Left colon (tissue), 2 donors: ENCODE data around the gene CRTC1. TPM values are rescaled to one million over a fixed set of nuclear protein-coding genes. Genes with fewer than 3 reads are reported as not detected.
A peak's percentile ranks its signal among the peaks of the same experiment; 100 is the strongest.
"Not testable (repeated sequence)": the region's sequence is repeated elsewhere in the genome, so short reads cannot be mapped to it uniquely, and the experiment has no call there.

Source experiments
- ATAC-seq: fragments of 200-7000 bp; cut with Tn5 transposase; one replicate; pipeline ENCODE4 v1.9.1; 2020; ENCODE audit warnings: mild to moderate bottlenecking, moderate library complexity
- DNase-seq, 2 donors: peaks; one replicate each; pipeline ENCODE4 v3.0.0-alpha.2; 2020
- intact Hi-C, 2 donors: fragments of 100-400 bp; cut with DNase I in 1 of 2; cut with micrococcal nuclease in 1 of 2; formaldehyde crosslinking; loops; one replicate each; pipeline versions ENCODE4 v1.11.2 to v1.14.0; 2022; cut with DNase I, micrococcal nuclease
- total RNA-seq, 2 donors: library from RNA; stranded (reverse); fragmentation: NEBNext Ultra II Directional; extraction: Animal tissue kit (Norgen Biotek cat#: 25700); gene quantifications; one replicate each; pipeline ENCODE4 v1.2.1, GENCODE V29; 2021
- donor health status: DM: no; HTN: no; CAD: no.
- donor health status: DM: yes; HTN: yes; CAD: no.

Gene CRTC1
- total RNA-seq, 2 donors from 2014 or later, result 10.2 TPM

- DNase-seq (no peak), ATAC-seq (no peak)
- intact Hi-C loops, result no loop called here
These were observed 116.6 kb downstream of the CRTC1 start for GRCh38 chr19:18800079-18800478.

- ATAC-seq (no peak), DNase-seq (no peak)
- intact Hi-C loops, result no loop called here
These were observed 117.2 kb downstream of the CRTC1 start for GRCh38 chr19:18800636-18801035.

DNA sequence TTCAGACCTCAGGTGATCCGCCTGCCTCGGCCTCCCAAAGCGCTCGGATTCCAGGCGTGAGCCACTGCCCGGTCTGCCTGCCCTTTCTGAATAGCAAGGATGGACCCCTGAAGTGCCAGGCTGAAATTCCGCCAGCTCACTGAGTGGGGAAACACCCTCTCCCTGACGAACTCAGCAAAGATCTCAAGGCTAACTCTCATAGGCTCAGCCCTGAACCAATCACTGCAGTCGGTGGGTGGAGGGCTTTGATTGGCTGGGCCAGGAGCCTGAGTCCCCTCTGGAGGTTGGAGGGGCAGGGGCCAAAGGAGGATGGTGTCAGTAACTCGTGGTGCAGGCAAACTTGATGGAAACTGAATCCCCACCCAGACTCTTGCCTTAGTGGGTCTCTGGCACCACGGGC, 118.9 kb downstream of the CRTC1 start:
- intact Hi-C loops, result no loop called here
- DNase-seq (no peak), ATAC-seq (no peak)

- intact Hi-C loops, result no loop called here
- ATAC-seq (no peak), DNase-seq (no peak)
These were observed 120.2 kb downstream of the CRTC1 start for GRCh38 chr19:18803550-18804138.

- ATAC-seq, result no peak
- no peak for DNase-seq
- intact Hi-C loops, result no loop called here
These were observed 120.7 kb downstream of the CRTC1 start for GRCh38 chr19:18804139-18804601.

GRCh38 chr19:18804643-18805042, 121.2 kb downstream of the CRTC1 start:
- no peak for ATAC-seq
- intact Hi-C loops, result no loop called here
- DNase-seq, result no peak

- no peak for ATAC-seq
- intact Hi-C loops, result no loop called here
- no peak for DNase-seq
These were observed 124.4 kb downstream of the CRTC1 start for GRCh38 chr19:18807861-18808331.

- ATAC-seq (no peak), DNase-seq (peak in 1 of 2 donors; percentile 44)
- intact Hi-C loops, result no loop called here
These were observed 125.8 kb downstream of the CRTC1 start for GRCh38 chr19:18809149-18809868.

GRCh38 chr19:18811638-18812037, 128.2 kb downstream of the CRTC1 start:
- ATAC-seq, DNase-seq: not testable (repeated sequence)

DNA sequence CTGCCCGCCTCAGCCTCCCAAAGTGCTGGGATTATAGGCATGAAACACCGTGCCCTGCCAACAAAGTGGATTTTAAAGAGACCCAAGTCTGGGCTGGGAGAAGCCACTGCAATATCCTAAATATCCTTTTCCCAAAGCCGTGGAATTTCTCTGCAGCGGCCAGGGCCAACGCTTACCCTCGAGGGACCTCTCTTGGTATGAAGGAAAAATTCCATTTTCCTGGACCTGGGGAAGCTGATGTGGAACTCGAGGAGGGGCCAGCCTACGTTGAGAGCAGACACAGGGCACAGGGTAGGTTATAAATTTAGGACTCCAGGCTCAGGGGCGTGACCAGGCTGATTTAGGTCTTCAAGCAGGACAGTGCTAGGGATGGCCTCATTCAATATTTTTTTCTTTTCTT, 130.6 kb downstream of the CRTC1 start:
- intact Hi-C loops, result no loop called here
- no peak for ATAC-seq
- DNase-seq, result no peak

More at GRCh38 chr19:18811638-18812037, 128.2 kb downstream of the CRTC1 start:
- intact Hi-C loops, result not testable (repeated sequence)

GRCh38 chr19:18815673-18816072, 132.2 kb downstream of the CRTC1 start:
- ATAC-seq (no peak), DNase-seq (no peak)
- intact Hi-C loops, result no loop called here

GRCh38 chr19:18816645-18817044, 133.2 kb downstream of the CRTC1 start:
- DNase-seq, ATAC-seq, intact Hi-C loops: not testable (repeated sequence)

DNA sequence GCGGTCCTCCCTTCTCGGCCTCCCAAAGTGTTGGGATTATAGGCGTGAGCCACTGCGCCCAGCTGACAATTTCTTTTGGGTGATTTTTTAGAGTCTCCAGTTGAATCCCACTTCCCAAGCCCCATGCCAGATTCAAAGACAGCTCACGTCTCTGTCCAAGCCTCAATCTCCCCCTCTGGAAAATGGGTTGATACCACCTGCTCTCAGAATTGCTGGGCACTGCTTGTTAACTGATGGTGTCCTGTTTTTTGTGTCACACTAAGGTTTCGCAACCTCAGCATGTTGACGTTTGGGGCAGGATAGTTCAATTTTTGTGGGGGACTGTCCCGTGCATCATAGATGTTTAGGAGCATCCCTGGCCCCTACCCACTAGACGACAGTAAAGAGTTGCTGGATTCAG, 134.1 kb downstream of the CRTC1 start:
- DNase-seq (no peak), ATAC-seq (no peak)
- intact Hi-C loops, result no loop called here

DNA sequence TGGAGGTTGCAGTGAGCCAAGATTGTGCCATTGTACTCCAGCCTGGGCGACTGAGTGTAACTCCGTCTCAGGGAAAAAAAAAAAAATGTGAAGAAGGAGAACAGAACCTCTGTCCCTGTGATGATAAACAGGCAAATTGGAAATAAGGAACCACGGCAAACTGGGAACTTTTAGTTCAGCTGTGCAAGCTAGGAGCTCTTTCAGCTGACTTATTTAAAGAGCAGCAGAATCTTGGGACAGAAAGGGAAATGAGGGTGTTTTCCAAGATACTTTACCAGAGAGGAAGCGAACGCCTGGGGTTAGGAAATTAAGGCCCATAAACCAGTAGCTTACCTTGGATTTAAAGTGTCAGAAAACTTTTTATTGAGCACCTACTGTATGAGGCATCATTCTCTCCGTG, 145.3 kb downstream of the CRTC1 start:
- DNase-seq, result no peak

GRCh38 chr19:18830488-18830887, 147.0 kb downstream of the CRTC1 start:
- intact Hi-C loops, result no loop called here

More for the DNA sequence above, 145.3 kb downstream of the CRTC1 start:
- ATAC-seq, result no peak
- intact Hi-C loops, result no loop called here

DNA sequence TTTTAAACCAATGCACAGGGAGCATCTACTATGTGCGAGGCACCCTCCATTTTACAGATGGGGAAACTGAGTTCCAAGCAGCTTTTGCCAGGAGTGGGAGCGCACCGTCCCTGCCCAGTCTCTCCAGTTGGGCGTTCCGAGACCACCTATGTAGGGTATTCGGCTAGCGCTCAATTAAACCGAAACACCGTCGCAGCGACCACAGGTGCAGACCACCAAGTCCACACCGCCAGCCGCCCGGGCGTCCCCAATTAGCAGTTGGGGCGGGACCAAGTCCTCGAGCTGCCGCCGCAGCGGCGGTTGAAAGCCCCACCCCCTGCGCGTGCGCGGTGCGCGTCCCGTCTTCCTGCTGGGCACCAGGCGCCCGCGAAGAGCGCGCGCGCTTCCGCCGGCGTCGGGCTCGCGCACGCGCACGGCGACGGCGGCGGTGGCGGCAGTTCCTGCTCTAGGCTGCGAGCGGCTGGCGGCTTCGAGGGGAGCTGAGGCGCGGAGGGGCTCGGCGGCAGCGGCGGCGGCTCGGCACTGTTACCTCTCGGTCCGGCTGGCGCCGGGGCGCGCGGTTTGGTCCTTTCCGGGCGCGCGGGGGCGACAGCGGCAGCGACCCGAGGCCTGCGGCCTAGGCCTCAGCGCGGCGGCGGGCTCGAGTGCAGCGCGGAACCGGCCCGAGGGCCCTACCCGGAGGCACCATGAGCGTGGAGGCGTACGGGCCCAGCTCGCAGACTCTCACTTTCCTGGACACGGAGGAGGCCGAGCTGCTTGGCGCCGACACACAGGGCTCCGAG, 148.2 kb downstream of the CRTC1 start, which contains the start of gene UPF1:
Gene UPF1 (plus strand): TSS at position 436 of the 782 bp plus-strand sequence. CDS start 251 bp downstream, at position 687.
- ATAC-seq (peak; percentile 76), DNase-seq (peak; percentile 95 to 96)
- intact Hi-C loops, result no loop called here

More at GRCh38 chr19:18830488-18830887, 147.0 kb downstream of the CRTC1 start:
- ATAC-seq (no peak), DNase-seq (no peak)
